ENCODE data around the gene BDH1. TPM values are rescaled to one million over a fixed set of nuclear protein-coding genes. Genes with fewer than 3 reads are reported as not detected.

The BDH1 gene
- total RNA-seq, 1 donor from 2014 or later: 32.2 TPM

GRCh38 chr3:197504641-197505121 lies 51.1 kb downstream of the BDH1 start:
- Mint-ChIP-seq H3K27me3 (ENCODE audit: low read depth) (no peaks in the 10 kb centered on the region), H3K9me3 (peaks cover 2% of the 10 kb centered on the region)
- no peak for TF ChIP-seq CTCF (conservative IDR thresholded peaks at IDR 0.05)

DNA sequence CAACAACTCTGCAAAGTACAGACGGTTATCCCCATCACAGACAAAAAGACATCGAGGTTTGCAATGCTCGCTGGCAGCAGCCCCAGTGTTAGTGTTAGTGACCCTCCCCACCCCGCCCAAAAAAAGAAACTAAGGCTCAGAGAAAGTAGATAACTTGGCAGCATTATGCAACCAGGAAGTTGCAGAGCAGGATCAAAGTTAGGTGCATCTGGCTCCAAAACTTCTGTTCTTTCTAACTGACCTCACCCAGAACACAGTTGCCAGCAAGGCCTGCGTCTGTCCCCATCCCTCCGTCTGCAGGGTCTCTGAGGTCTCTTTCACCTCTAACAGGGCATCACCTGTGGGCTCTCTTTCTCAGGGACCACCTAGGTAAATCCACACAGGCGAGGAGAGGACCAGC lies 51.5 kb downstream of the BDH1 start:
- DNase-seq (ENCODE audit: low read depth, low spot score): no peak
- peaks cover 11% of the 10 kb centered on the region for H3K4me1 Mint-ChIP-seq
- H3K27ac Mint-ChIP-seq (ENCODE audit: unreplicated experiment): peak overlapping the region; percentile 88
- no peaks in the 10 kb centered on the region for H3K36me3 Mint-ChIP-seq (ENCODE audit: low read depth)
- H3K4me3 Mint-ChIP-seq: no peak overlapping the region
- peaks cover 2% of the 10 kb centered on the region for H3K9me3 Mint-ChIP-seq
- no peak for TF ChIP-seq CTCF (conservative IDR thresholded peaks at IDR 0.05)
- no peaks in the 10 kb centered on the region for H3K27me3 Mint-ChIP-seq (ENCODE audit: low read depth)

More at GRCh38 chr3:197504641-197505121, 51.1 kb downstream of the BDH1 start:
- no peaks in the 10 kb centered on the region for H3K36me3 Mint-ChIP-seq (ENCODE audit: low read depth)
- peaks cover 14% of the 10 kb centered on the region for H3K4me1 Mint-ChIP-seq
- H3K27ac Mint-ChIP-seq (ENCODE audit: unreplicated experiment): peak overlapping the region; percentile 88
- no peak overlapping the region for H3K4me3 Mint-ChIP-seq
- DNase-seq (ENCODE audit: low read depth, low spot score): no peak

DNA sequence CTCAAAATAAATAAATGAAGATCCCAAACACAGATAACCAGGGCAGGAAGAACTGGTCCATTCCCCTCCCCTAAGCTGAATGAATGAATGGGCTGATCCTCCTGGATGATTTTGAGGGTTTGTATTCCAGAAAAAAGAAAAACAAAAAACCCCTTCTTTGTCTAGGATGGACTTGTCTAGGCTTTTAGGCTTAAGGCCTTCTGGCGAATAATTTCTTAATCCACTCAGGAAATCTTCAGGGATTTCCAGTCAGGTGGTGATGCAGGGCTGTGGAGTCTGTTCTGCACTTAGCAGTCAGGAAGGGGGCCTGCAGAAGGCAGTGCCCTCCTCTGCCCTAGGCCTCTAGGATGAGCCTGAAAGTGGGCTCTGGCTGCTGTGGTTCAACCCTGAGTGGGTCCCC lies 52.1 kb downstream of the BDH1 start:
- no peaks in the 10 kb centered on the region for H3K36me3 Mint-ChIP-seq (ENCODE audit: low read depth)
- no peak for DNase-seq (ENCODE audit: low read depth, low spot score)
- peaks cover 2% of the 10 kb centered on the region for H3K9me3 Mint-ChIP-seq
- H3K4me1 Mint-ChIP-seq: peaks cover 11% of the 10 kb centered on the region
- TF ChIP-seq CTCF (conservative IDR thresholded peaks at IDR 0.05): no peak
- H3K4me3 Mint-ChIP-seq: no peak overlapping the region
- H3K27me3 Mint-ChIP-seq (ENCODE audit: low read depth): no peaks in the 10 kb centered on the region
- no peak overlapping the region for H3K27ac Mint-ChIP-seq (ENCODE audit: unreplicated experiment)

DNA sequence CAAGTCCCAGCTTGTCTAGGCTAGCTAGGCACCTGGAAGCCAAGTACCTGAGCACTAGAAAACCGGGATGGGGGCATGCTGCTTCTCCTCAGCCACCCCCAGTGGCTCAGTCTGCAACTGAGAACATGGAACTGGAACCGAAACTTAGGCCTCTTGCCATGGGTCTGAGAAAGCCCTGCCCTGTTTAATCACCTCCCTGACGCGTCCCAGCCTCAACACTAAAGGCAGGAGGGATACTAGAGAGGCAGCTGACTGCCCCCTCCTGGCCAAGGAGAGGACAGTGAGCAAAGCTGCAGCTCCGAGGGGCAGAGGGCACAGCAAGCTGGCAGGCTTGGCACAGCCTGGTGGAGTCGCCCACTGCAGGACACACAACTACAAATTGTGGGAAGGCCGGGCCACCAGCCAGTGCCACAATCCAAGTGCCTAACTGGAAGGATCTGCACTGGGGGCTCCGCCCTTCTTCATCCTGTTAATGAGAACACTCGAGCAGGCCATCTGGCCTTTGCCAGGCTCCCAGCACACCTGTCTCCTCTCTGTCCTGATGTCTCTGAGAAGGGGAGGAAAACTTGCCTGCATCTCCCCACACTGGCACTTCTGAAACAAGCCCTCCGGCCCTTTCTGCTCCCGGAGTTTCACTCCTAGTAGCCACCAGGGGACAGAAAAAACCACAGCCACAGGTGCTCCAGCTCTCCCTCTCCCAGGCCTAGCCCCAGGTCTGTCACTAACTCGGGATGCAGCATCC lies 53.7 kb downstream of the BDH1 start:
- Mint-ChIP-seq H3K9me3 (peaks cover 2% of the 10 kb centered on the region), H3K36me3 (ENCODE audit: low read depth) (no peaks in the 10 kb centered on the region), H3K27me3 (ENCODE audit: low read depth) (no peaks in the 10 kb centered on the region), H3K4me3 (no peak overlapping the region), H3K27ac (ENCODE audit: unreplicated experiment) (no peak overlapping the region), H3K4me1 (peaks cover 11% of the 10 kb centered on the region)
- peak; percentile 57 for TF ChIP-seq CTCF (conservative IDR thresholded peaks at IDR 0.05)
- no peak for DNase-seq (ENCODE audit: low read depth, low spot score)

GRCh38 chr3:197501496-197501878 lies 54.3 kb downstream of the BDH1 start:
- Mint-ChIP-seq H3K36me3 (ENCODE audit: low read depth) (no peaks in the 10 kb centered on the region), H3K4me1 (peaks cover 11% of the 10 kb centered on the region), H3K9me3 (peaks cover 2% of the 10 kb centered on the region), H3K27ac (ENCODE audit: unreplicated experiment) (no peak overlapping the region), H3K27me3 (ENCODE audit: low read depth) (no peaks in the 10 kb centered on the region), H3K4me3 (no peak overlapping the region)
- no peak for DNase-seq (ENCODE audit: low read depth, low spot score)
- TF ChIP-seq CTCF (conservative IDR thresholded peaks at IDR 0.05): no peak

Measured in neural crest cell (in vitro differentiated cells).